Activated CD4-positive, alpha-beta memory T cell treated with anti-CD3 and anti-CD28 coated beads, Interleukin-2, amount 10 ng/mL, durations not matched to agents 7 days and 5 days (primary cell): Measurements from ENCODE around the gene PPP1R13B. TPM values are rescaled to one million over a fixed set of nuclear protein-coding genes. Genes with fewer than 3 reads are reported as not detected.

Experiments
- CTCF ChIA-PET: fragments of 350-600 bp; sonication (Branson Sonifier 250); formaldehyde crosslinking; loops from one replicate; lab custom pipeline; 2021; ENCODE audit warnings: antibody characterized with exemption, inconsistent platforms; lab: Charles Lee
- POLR2A ChIA-PET: fragments of 350-600 bp; sonication (Branson Sonifier 250); formaldehyde crosslinking; loops from one replicate; lab custom pipeline; 2021; ENCODE audit warnings: antibody characterized with exemption; lab: Charles Lee
- DNase-seq: peaks from one replicate; pipeline ENCODE4 v3.0.0-alpha.2; 2020
- H3K27ac Mint-ChIP-seq: one replicate; pipeline ENCODE4 v1.8.0; 2021; ENCODE audit warnings: mild to moderate bottlenecking, mixed read lengths
- H3K27me3 Mint-ChIP-seq: one replicate; pipeline ENCODE4 v1.8.0; 2021; ENCODE audit warnings: mixed read lengths
- H3K36me3 Mint-ChIP-seq: one replicate; pipeline ENCODE4 v1.8.0; 2021; ENCODE audit warnings: low read depth, mixed read lengths
- H3K4me1 Mint-ChIP-seq: one replicate; pipeline ENCODE4 v1.8.0; 2021; ENCODE audit warnings: mixed read lengths
- H3K4me3 Mint-ChIP-seq: one replicate; pipeline ENCODE4 v1.8.0; 2021; ENCODE audit warnings: mild to moderate bottlenecking, mixed read lengths
- H3K9me3 Mint-ChIP-seq: one replicate; pipeline ENCODE4 v1.8.0; 2021; ENCODE audit warnings: mixed read lengths
- total RNA-seq, 2 experiments: library from RNA; stranded (reverse); gene quantifications; one replicate each; pipeline ENCODE4 v1.2.3, GENCODE V29; 2021

PPP1R13B gene
- total RNA-seq, 2 experiments from 2014 or later, result 10.7 to 15.9 TPM

GRCh38 chr14:103737432-103738045, 109.8 kb downstream of the PPP1R13B start:
- DNase-seq, result no peak
- Mint-ChIP-seq H3K27me3 (no peaks in the 10 kb centered on the region), H3K9me3 (no peaks in the 10 kb centered on the region), H3K27ac (no peak overlapping the region), H3K4me3 (no peak overlapping the region), H3K4me1 (no peaks in the 10 kb centered on the region), H3K36me3 (peaks cover 3% of the 10 kb centered on the region)
- POLR2A ChIA-PET, result no interaction called here
- CTCF ChIA-PET, result interaction anchor here (0.9 kb wide), 1 partner anchor 164 kb away, joined by 3 read pairs; no protein-coding TSS in a partner anchor

GRCh38 chr14:103736546-103737431, 110.6 kb downstream of the PPP1R13B start:
- no peaks in the 10 kb centered on the region for H3K27me3 Mint-ChIP-seq
- CTCF ChIA-PET, result interaction anchor here (0.9 kb wide), 1 partner anchor 164 kb away, joined by 3 read pairs; no protein-coding TSS in a partner anchor
- H3K4me3 Mint-ChIP-seq, result no peak overlapping the region

GRCh38 chr14:103735815-103736545, 111.4 kb downstream of the PPP1R13B start:
- DNase-seq, result no peak
- POLR2A ChIA-PET, result interaction anchor here (1.4 kb wide), 1 partner anchor 11 kb away, joined by 3 read pairs; no protein-coding TSS in a partner anchor
- CTCF ChIA-PET, result no interaction called here
- Mint-ChIP-seq H3K36me3 (peaks cover 3% of the 10 kb centered on the region), H3K27ac (no peak overlapping the region), H3K9me3 (no peaks in the 10 kb centered on the region), H3K4me3 (no peak overlapping the region), H3K27me3 (no peaks in the 10 kb centered on the region), H3K4me1 (no peaks in the 10 kb centered on the region)

More at GRCh38 chr14:103736546-103737431, 110.6 kb downstream of the PPP1R13B start:
- Mint-ChIP-seq H3K9me3 (no peaks in the 10 kb centered on the region), H3K27ac (no peak overlapping the region), H3K36me3 (peaks cover 3% of the 10 kb centered on the region), H3K4me1 (no peaks in the 10 kb centered on the region)
- POLR2A ChIA-PET, result interaction anchor here (1.4 kb wide), 1 partner anchor 12 kb away, joined by 3 read pairs; no protein-coding TSS in a partner anchor
- DNase-seq, result no peak

GRCh38 chr14:103735439-103735814, 111.9 kb downstream of the PPP1R13B start:
- Mint-ChIP-seq H3K27me3 (no peaks in the 10 kb centered on the region), H3K36me3 (peaks cover 3% of the 10 kb centered on the region), H3K9me3 (no peaks in the 10 kb centered on the region), H3K4me1 (no peaks in the 10 kb centered on the region), H3K4me3 (no peak overlapping the region), H3K27ac (no peak overlapping the region)
- DNase-seq, result no peak
- POLR2A ChIA-PET, result interaction anchor here (1.4 kb wide), 1 partner anchor 10 kb away, joined by 3 read pairs; no protein-coding TSS in a partner anchor
- CTCF ChIA-PET, result no interaction called here

- Mint-ChIP-seq H3K4me3 (no peak overlapping the region), H3K27ac (no peak overlapping the region), H3K4me1 (no peaks in the 10 kb centered on the region), H3K27me3 (no peaks in the 10 kb centered on the region), H3K36me3 (peaks cover 3% of the 10 kb centered on the region), H3K9me3 (no peaks in the 10 kb centered on the region)
- DNase-seq, result no peak
- ChIA-PET CTCF (no interaction called here), POLR2A (interaction anchor here (1.4 kb wide), 1 partner anchor 10 kb away, joined by 3 read pairs; no protein-coding TSS in a partner anchor)
Measured at GRCh38 chr14:103735022-103735421, 112.4 kb downstream of the PPP1R13B start.

GRCh38 chr14:103734081-103734888, 113.1 kb downstream of the PPP1R13B start:
- ChIA-PET POLR2A (no interaction called here), CTCF (no interaction called here)
- no peaks in the 10 kb centered on the region for H3K9me3 Mint-ChIP-seq
- no peaks in the 10 kb centered on the region for H3K27me3 Mint-ChIP-seq
- H3K4me1 Mint-ChIP-seq, result no peaks in the 10 kb centered on the region
- H3K36me3 Mint-ChIP-seq, result peaks cover 5% of the 10 kb centered on the region
- H3K4me3 Mint-ChIP-seq, result no peak overlapping the region
- DNase-seq, result no peak
- H3K27ac Mint-ChIP-seq, result no peak overlapping the region

- CTCF ChIA-PET, result no interaction called here
Measured at GRCh38 chr14:103733651-103734050, 113.7 kb downstream of the PPP1R13B start.

GRCh38 chr14:103732868-103733620, 114.3 kb downstream of the PPP1R13B start:
- Mint-ChIP-seq H3K4me3 (no peak overlapping the region), H3K36me3 (peaks cover 5% of the 10 kb centered on the region), H3K27me3 (no peaks in the 10 kb centered on the region), H3K9me3 (no peaks in the 10 kb centered on the region), H3K27ac (no peak overlapping the region), H3K4me1 (no peaks in the 10 kb centered on the region)
- ChIA-PET POLR2A (no interaction called here), CTCF (interaction anchor here (0.9 kb wide), 1 partner anchor 10 kb away, joined by 3 read pairs; no protein-coding TSS in a partner anchor)
- no peak for DNase-seq

More at GRCh38 chr14:103733651-103734050, 113.7 kb downstream of the PPP1R13B start:
- POLR2A ChIA-PET, result no interaction called here
- Mint-ChIP-seq H3K27ac (no peak overlapping the region), H3K4me1 (no peaks in the 10 kb centered on the region), H3K4me3 (no peak overlapping the region), H3K27me3 (no peaks in the 10 kb centered on the region), H3K9me3 (no peaks in the 10 kb centered on the region), H3K36me3 (peaks cover 5% of the 10 kb centered on the region)
- DNase-seq, result no peak

- DNase-seq, result no peak
- Mint-ChIP-seq H3K9me3 (no peaks in the 10 kb centered on the region), H3K4me3 (no peak overlapping the region), H3K36me3 (peaks cover 5% of the 10 kb centered on the region), H3K27me3 (no peaks in the 10 kb centered on the region), H3K27ac (no peak overlapping the region), H3K4me1 (no peaks in the 10 kb centered on the region)
- CTCF ChIA-PET, result interaction anchor here (0.9 kb wide), 1 partner anchor 11 kb away, joined by 3 read pairs; no protein-coding TSS in a partner anchor
- POLR2A ChIA-PET, result no interaction called here
Measured at GRCh38 chr14:103731916-103732867, 115.2 kb downstream of the PPP1R13B start.

GRCh38 chr14:103731481-103731880, 115.9 kb downstream of the PPP1R13B start:
- DNase-seq, result no peak
- Mint-ChIP-seq H3K4me3 (no peak overlapping the region), H3K9me3 (no peaks in the 10 kb centered on the region), H3K27me3 (no peaks in the 10 kb centered on the region), H3K4me1 (no peaks in the 10 kb centered on the region), H3K27ac (no peak overlapping the region), H3K36me3 (peaks cover 5% of the 10 kb centered on the region)
- ChIA-PET CTCF (no interaction called here), POLR2A (no interaction called here)
